HepG2 (cell line): ENCODE data around the gene MYH16.

Experiments
- ATF1 ChIP-seq: IDR thresholded peaks from 2 replicates; pipeline ENCODE4 v1.6.1; 2016; ENCODE audit warnings: mild to moderate bottlenecking, control low read depth
- CCAR2 ChIP-seq: fragments of 200-400 bp; formaldehyde crosslinking; optimal IDR thresholded peaks from 2 replicates; pipeline ENCODE3; 2018; ENCODE audit warnings: low read depth, mild to moderate bottlenecking, low read length, moderate library complexity
- IRX3 ChIP-seq: sonication (generic); formaldehyde crosslinking; IDR thresholded peaks from 2 replicates; pipeline ENCODE4 v1.8.1; 2023; ENCODE audit warnings: mild to moderate bottlenecking, low read depth, missing genetic modification reagents, borderline replicate concordance
- MAZ ChIP-seq, 2 experiments: sonication (generic) in 1 of 2; formaldehyde crosslinking in 1 of 2; IDR thresholded peaks; 2 replicates each; pipeline versions ENCODE4 v1.5.0 to v1.6.1; 2012 to 2020; ENCODE audit warnings: low read depth in 2 of 2, mild to moderate bottlenecking in 2 of 2, borderline replicate concordance in 1 of 2, improper control_type of control experiment in 1 of 2, low read length in 1 of 2, missing genetic modification reagents in 1 of 2, moderate library complexity in 1 of 2
- NFYC ChIP-seq: IDR thresholded peaks from 2 replicates; pipeline ENCODE4 v1.6.1; 2016; ENCODE audit warnings: missing genetic modification reagents, missing compliant biosample characterization
- ZNF670 ChIP-seq: sonication (generic); formaldehyde crosslinking; IDR thresholded peaks from 2 replicates; pipeline ENCODE4 v1.8.0; 2022; ENCODE audit warnings: mild to moderate bottlenecking, missing genetic modification reagents, borderline replicate concordance
- ZNF768 ChIP-seq: sonication (generic); formaldehyde crosslinking; IDR thresholded peaks from 2 replicates; pipeline ENCODE4 v1.4.0; 2020; ENCODE audit warnings: missing genetic modification reagents
- TF ChIP-seq, protein P1 (sequence below): sonication (generic); formaldehyde crosslinking; IDR thresholded peaks from 2 replicates; pipeline ENCODE4 v1.5.0; 2020; ENCODE audit warnings: mild to moderate bottlenecking, missing genetic modification reagents, moderate library complexity
- TF ChIP-seq, protein P2 (sequence below): sonication (generic); formaldehyde crosslinking; IDR thresholded peaks from 2 replicates; pipeline ENCODE4 v1.8.0; 2022; ENCODE audit warnings: missing genetic modification reagents, mild to moderate bottlenecking, moderate library complexity, borderline replicate concordance

DNA sequence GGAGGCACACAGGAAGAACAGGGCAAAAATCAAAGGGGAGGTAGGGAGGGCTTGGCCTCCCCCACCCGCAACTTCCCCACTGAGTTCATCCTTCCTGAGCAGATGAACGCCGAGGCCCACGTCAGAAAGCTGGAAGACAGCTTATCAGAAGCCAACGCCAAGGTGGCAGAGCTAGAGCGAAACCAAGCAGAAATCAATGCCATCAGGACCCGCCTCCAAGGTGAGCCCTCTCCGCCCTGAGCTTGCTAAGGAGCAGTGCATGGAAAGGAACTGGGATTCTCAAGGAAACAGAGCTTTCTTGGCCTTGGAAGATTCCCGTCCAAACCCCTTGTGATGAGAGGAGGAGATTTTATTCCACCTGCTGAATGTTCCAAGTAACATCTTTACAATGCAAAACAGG is 16.5 kb downstream of the MYH16 start:
- TF ChIP-seq MAZ (IDR thresholded peaks at IDR 0.05; ENCODE audit: borderline replicate concordance, low read depth, low read length): no peak
- TF ChIP-seq MAZ (CRISPR knock-in tag; IDR thresholded peaks at IDR 0.05; ENCODE audit: low read depth): no peak
- no peak for TF ChIP-seq ATF1 (CRISPR knock-in tag)
- TF ChIP-seq ZNF670 (CRISPR knock-in tag): no peak
- no peak for TF ChIP-seq IRX3 (CRISPR knock-in tag)
- no peak for TF ChIP-seq CCAR2
- TF ChIP-seq ZNF768 (CRISPR knock-in tag): no peak
- TF ChIP-seq, protein P1, sequence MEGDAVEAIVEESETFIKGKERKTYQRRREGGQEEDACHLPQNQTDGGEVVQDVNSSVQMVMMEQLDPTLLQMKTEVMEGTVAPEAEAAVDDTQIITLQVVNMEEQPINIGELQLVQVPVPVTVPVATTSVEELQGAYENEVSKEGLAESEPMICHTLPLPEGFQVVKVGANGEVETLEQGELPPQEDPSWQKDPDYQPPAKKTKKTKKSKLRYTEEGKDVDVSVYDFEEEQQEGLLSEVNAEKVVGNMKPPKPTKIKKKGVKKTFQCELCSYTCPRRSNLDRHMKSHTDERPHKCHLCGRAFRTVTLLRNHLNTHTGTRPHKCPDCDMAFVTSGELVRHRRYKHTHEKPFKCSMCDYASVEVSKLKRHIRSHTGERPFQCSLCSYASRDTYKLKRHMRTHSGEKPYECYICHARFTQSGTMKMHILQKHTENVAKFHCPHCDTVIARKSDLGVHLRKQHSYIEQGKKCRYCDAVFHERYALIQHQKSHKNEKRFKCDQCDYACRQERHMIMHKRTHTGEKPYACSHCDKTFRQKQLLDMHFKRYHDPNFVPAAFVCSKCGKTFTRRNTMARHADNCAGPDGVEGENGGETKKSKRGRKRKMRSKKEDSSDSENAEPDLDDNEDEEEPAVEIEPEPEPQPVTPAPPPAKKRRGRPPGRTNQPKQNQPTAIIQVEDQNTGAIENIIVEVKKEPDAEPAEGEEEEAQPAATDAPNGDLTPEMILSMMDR (CRISPR knock-in tag): no peak
- no peak for TF ChIP-seq NFYC (CRISPR knock-in tag)
- TF ChIP-seq, protein P2, sequence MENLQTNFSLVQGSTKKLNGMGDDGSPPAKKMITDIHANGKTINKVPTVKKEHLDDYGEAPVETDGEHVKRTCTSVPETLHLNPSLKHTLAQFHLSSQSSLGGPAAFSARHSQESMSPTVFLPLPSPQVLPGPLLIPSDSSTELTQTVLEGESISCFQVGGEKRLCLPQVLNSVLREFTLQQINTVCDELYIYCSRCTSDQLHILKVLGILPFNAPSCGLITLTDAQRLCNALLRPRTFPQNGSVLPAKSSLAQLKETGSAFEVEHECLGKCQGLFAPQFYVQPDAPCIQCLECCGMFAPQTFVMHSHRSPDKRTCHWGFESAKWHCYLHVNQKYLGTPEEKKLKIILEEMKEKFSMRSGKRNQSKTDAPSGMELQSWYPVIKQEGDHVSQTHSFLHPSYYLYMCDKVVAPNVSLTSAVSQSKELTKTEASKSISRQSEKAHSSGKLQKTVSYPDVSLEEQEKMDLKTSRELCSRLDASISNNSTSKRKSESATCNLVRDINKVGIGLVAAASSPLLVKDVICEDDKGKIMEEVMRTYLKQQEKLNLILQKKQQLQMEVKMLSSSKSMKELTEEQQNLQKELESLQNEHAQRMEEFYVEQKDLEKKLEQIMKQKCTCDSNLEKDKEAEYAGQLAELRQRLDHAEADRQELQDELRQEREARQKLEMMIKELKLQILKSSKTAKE (CRISPR knock-in tag): no peak
